ENCODE results near the gene PELI3.

PELI3 gene

DNA sequence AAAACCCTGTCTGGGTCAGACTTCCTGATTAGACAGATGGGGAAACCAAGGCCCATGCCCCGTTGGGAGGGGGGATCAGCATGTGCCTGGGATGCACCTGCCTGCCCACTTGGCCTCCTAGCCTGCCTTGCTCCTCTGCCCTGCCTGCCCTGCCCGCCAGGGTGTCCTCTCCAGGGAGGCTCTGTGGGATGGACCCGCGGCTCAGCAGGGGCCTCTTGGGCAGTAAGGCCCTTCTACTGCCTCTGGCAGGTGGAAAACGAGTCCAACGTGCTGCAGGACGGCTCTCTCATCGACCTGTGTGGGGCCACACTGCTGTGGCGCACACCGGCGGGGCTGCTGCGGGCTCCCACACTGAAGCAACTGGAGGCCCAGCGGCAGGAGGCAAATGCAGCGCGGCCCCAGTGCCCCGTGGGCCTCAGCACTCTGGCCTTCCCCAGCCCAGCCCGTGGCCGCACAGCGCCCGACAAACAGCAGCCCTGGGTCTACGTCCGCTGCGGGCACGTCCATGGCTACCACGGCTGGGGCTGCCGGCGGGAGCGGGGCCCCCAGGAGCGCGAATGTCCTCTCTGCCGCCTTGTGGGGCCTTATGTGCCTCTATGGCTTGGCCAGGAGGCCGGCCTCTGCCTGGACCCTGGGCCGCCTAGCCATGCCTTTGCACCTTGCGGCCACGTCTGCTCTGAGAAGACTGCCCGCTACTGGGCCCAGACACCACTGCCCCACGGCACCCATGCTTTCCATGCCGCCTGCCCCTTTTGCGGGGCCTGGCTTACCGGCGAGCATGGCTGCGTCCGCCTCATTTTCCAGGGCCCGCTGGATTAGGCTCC lies 8.9 kb downstream of the PELI3 start:
- Histone ChIP-seq H3K36me3 (peaks cover 43 to 67% (median 49%) of the 10 kb centered on the region in 3 donors), H3K27me3 (no peaks in the 10 kb centered on the region), H3K9me3 (no peaks in the 10 kb centered on the region), H3K4me3 (no peak overlapping the region), H3K27ac (no peak overlapping the region), H3K4me1 (peaks cover 0 to 15% (median 9%) of the 10 kb centered on the region in 4 donors)
- TF ChIP-seq, protein P1, sequence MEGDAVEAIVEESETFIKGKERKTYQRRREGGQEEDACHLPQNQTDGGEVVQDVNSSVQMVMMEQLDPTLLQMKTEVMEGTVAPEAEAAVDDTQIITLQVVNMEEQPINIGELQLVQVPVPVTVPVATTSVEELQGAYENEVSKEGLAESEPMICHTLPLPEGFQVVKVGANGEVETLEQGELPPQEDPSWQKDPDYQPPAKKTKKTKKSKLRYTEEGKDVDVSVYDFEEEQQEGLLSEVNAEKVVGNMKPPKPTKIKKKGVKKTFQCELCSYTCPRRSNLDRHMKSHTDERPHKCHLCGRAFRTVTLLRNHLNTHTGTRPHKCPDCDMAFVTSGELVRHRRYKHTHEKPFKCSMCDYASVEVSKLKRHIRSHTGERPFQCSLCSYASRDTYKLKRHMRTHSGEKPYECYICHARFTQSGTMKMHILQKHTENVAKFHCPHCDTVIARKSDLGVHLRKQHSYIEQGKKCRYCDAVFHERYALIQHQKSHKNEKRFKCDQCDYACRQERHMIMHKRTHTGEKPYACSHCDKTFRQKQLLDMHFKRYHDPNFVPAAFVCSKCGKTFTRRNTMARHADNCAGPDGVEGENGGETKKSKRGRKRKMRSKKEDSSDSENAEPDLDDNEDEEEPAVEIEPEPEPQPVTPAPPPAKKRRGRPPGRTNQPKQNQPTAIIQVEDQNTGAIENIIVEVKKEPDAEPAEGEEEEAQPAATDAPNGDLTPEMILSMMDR (IDR thresholded peaks at IDR 0.05): no peak
- intact Hi-C loops (cut with DNase I; ENCODE audit: low total_unique reads): no loop called here
- DNase-seq: no peak

DNA sequence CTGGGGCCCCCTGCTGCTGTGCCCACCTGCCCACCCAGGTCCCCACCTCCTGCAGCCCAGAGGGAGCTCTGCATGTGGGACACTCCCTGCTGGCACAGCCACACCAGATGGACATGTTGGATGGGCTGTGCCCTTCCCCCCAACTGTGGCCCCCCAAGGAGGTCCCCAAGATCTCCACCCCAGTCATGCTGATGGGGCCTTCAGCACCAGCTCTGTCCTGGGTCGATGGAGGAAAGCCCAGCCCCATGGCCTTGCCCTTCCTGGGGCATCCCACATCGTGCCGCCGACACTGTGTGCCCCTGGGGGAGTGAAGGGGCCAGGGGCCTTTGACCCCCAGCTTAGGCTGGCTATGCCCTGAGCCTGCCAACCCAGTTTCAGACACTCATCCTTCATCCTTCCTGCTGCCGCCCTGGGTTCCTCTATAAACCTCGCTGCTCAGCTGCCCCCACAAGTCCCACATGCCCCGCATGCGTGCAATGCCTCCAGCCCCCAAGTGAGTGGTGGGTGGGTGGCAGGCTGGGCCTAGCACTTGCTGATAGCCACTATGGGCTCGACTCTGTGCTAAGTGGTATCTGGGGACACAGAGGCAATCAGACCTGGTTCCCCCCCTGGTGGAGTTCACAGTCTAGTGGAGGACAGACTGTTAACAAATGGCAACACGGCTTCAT lies 9.6 kb downstream of the PELI3 start:
- no peaks in the 10 kb centered on the region for H3K27me3 ChIP-seq
- no peak overlapping the region for H3K27ac ChIP-seq
- intact Hi-C loops (cut with DNase I; ENCODE audit: low total_unique reads): no loop called here
- DNase-seq: no peak
- TF ChIP-seq, protein P1 (IDR thresholded peaks at IDR 0.05): no peak
- peaks cover 42 to 60% (median 43%) of the 10 kb centered on the region in 3 donors for H3K36me3 ChIP-seq
- peaks cover 0 to 22% (median 15%) of the 10 kb centered on the region in 4 donors for H3K4me1 ChIP-seq
- no peaks in the 10 kb centered on the region for H3K9me3 ChIP-seq
- no peak overlapping the region for H3K4me3 ChIP-seq

DNA sequence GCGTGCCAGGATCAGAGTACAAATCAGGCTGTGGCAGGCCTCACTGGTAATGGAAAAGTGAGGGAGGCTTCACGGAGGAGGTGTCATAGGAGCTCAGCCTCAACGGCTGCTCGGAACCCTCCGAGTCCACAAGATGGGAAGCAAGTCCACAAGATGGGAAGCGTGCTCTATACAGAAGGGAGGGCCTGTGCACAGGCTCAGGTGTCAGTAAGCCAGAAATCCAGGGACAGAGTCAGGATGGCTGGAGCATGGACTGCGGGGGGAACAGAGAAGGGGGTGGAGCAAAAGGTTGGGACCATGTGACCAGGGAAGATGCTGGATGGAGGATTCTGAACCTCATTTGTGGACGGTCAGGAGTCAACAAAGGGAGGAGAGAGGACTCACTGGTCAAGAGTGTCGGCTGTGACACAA lies 10.1 kb downstream of the PELI3 start:
- no peaks in the 10 kb centered on the region for H3K9me3 ChIP-seq
- H3K27ac ChIP-seq: no peak overlapping the region
- H3K4me1 ChIP-seq: peaks cover 0 to 22% (median 15%) of the 10 kb centered on the region in 4 donors
- TF ChIP-seq, protein P1 (IDR thresholded peaks at IDR 0.05): no peak
- H3K4me3 ChIP-seq: no peak overlapping the region
- no peak for DNase-seq
- intact Hi-C loops (cut with DNase I; ENCODE audit: low total_unique reads): no loop called here
- peaks cover 41 to 54% (median 41%) of the 10 kb centered on the region in 3 donors for H3K36me3 ChIP-seq
- no peaks in the 10 kb centered on the region for H3K27me3 ChIP-seq

DNA sequence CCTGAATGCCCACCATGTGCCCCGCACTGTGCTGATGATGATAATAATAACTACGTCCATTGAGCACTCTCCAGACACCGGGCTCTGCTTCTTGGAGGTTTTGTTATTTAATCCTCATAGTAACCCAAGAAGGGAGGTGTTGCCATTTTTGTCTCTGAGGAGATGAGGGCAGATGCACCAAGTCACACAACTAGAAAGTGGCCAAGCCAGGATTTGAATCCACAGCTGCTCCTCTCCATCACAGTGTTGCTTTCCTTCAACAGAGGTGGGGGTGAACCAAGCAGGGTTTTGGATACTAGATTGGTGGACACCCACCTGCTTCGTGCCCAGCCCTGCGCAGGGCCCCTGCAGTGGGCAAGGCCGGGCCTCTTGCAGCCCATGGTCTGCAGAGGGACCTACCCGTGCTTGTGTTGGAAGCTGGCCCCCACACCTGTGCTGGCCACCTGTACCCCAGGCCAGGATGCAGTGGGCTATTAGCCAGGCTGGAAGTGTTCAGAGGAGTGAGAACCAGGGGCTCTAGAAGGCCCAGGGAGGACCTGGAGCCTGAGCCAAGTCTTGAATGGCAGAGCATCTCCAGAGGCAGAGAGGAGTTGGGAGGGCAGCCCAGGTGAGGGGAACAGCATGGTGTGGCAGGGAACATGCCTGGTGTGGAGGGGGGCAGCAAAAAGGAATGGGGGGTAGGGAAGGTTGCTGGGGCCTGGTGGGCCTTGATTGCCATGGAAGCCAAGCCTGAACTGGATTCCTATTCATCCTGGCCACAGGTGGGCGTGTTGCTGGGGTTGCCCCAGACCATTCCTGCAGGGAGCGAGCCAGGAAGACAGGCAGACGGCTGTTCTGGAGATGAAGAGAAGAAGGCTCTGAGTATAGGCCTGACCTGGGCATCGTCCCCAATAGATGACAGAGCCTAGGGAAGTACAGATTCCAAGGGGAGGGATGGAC lies 10.8 kb downstream of the PELI3 start:
- H3K4me3 ChIP-seq: no peak overlapping the region
- H3K4me1 ChIP-seq: peaks cover 0 to 22% (median 15%) of the 10 kb centered on the region in 4 donors
- H3K27ac ChIP-seq: no peak overlapping the region
- peaks cover 34 to 50% (median 34%) of the 10 kb centered on the region in 3 donors for H3K36me3 ChIP-seq
- no peak for DNase-seq
- TF ChIP-seq, protein P1 (IDR thresholded peaks at IDR 0.05): no peak
- intact Hi-C loops (cut with DNase I; ENCODE audit: low total_unique reads): loop anchor here (2.0 kb wide), 1 partner anchor 17 kb away; no protein-coding TSS in a partner anchor
- H3K27me3 ChIP-seq: no peaks in the 10 kb centered on the region
- no peaks in the 10 kb centered on the region for H3K9me3 ChIP-seq

All from tibial artery (tissue), 4 donors.